GM12891 (cell line): ENCODE measurements around the gene EBF3.

Experiments used
- PAX5 ChIP-seq: IDR thresholded peaks from 2 replicates; pipeline ENCODE4 v1.6.1; 2011; ENCODE audit warnings: low read length, moderate library complexity, mild to moderate bottlenecking; ENCODE audit not compliant: insufficient read depth, severe bottlenecking
- POLR2A ChIP-seq: IDR thresholded peaks from 2 replicates; pipeline ENCODE4 v1.6.1; 2011; ENCODE audit warnings: low read depth, low read length, control low read depth
- POLR2AphosphoS5 ChIP-seq: IDR thresholded peaks from 2 replicates; pipeline ENCODE4 v1.6.1; 2011; ENCODE audit warnings: low read depth, low read length, control low read depth
- POU2F2 ChIP-seq: IDR thresholded peaks from 2 replicates; pipeline ENCODE4 v1.6.1; 2011; ENCODE audit warnings: low read depth, mild to moderate bottlenecking, control low read depth, low read length, moderate library complexity
- SPI1 ChIP-seq: IDR thresholded peaks from 2 replicates; pipeline ENCODE4 v1.6.1; 2011; ENCODE audit warnings: low read depth, low read length, control low read depth
- TAF1 ChIP-seq: IDR thresholded peaks from 2 replicates; pipeline ENCODE4 v1.6.1; 2011; ENCODE audit warnings: low read depth, low read length, control low read depth

- TF ChIP-seq POLR2A: no peak
- no peak for TF ChIP-seq POLR2AphosphoS5
- no peak for TF ChIP-seq POU2F2
- no peak for TF ChIP-seq SPI1
- no peak for TF ChIP-seq TAF1
- no peak for TF ChIP-seq PAX5
Observed at GRCh38 chr10:130009228-130009627, 45.2 kb upstream of the EBF3 start.
